Lower leg skin (tissue), 3 donors: ENCODE data around the gene CADM1.

Experiments
- CTCF ChIP-seq, 3 donors: fragments of 450-650 bp; IDR thresholded peaks; one replicate each; pipeline ENCODE4 v1.5.1; 2016; ENCODE audit warnings: antibody characterized with exemption in 3 of 3, mild to moderate bottlenecking in 3 of 3, moderate library complexity in 2 of 3
- POLR2A ChIP-seq, 2 donors: fragments of 450-650 bp; IDR thresholded peaks; one replicate each; pipeline ENCODE4 v1.6.1; 2016 to 2017; ENCODE audit warnings: antibody characterized with exemption in 2 of 2, mild to moderate bottlenecking in 1 of 2, moderate library complexity in 1 of 2

GRCh38 chr11:115525531-115526006 is 21.4 kb upstream of the CADM1 start:
- TF ChIP-seq CTCF (IDR thresholded peaks at IDR 0.05) (no peak), POLR2A (IDR thresholded peaks at IDR 0.05) (no peak)
